ENCODE results near the gene SCAPER.
"Not testable (repeated sequence)": the region's sequence is repeated elsewhere in the genome, so short reads cannot be mapped to it uniquely, and the experiment has no call there.

SCAPER gene

DNA sequence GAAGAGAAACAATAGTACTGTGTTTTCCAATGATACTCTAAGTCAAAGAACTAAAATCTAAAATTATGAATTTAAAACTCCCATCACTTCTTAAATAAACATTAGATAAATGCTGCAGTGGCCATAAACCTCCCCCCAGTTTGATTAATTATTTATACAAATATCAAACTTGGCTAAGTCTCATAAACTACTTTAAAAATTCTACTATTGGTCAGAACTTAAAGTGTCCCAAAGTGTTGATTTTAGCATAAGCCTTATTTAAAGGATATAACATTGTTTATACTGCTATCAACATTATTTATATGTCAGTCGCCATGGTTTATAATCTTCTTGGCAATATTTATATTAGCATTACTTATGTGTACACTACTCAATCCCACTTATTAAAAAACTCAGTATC, 132.4 kb downstream of the SCAPER start:
- no peak for DNase-seq

GRCh38 chr15:76764004-76764403, 141.1 kb downstream of the SCAPER start:
- DNase-seq: no peak

DNA sequence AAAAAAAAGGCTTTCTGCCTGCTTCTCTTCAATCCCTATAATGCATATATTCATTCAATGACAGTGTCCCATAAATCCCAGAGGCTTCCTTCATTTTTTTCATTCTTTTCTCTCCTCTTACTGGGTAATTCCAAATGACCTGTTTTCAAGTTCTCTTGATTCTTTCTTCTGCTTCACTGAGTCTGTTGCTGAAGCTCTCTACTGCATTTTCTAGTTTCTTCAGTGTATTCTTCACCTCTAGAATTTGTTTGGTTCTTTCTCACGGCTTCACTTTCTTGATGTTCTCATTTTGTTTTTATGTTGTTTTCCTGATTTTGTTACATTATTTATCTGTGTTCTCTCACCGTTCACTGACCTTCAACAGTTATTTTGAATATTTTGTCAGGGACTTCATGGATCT, 141.6 kb downstream of the SCAPER start:
- DNase-seq: no peak

DNA sequence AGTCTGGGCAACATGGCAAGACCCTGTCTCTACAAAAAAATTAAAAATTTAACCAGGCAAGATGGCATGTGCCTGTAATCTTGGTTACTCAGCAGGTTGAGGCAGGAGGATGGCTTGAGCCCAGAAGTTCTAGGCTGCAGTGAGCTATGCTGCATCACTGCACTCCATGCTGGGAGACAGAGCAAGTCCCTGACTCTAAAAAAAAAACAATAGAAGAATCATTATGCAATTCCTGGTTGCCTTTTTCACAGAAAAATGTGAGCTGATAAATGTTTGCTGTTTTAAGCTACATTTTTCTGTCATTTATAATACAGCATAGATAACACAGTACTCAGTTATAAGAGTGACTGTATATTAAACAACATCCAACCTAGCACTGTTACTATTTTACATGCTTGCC, 148.8 kb downstream of the SCAPER start:
- no peak for DNase-seq

DNA sequence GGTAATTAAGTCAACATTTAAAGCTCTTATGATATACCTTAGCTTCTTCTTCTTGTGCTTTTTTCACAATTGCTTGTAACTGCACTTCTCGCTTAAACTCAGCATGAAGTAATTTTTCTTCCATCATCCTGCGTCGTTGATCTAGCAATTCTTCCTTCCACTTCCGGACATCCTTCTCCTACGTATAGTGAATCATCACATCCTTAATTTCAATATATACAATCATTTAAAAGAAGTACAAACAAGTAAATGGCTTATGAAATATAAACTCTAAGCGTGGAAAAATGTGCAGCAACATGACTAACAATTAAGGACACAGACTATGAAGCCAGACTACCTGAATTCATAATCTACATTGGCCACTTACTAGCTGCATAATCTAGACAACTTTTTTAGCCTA, 151.4 kb downstream of the SCAPER start:
- DNase-seq: no peak

- no peak for DNase-seq
Measured at GRCh38 chr15:76753131-76753530, 152.0 kb downstream of the SCAPER start.

GRCh38 chr15:76752549-76752948, 152.6 kb downstream of the SCAPER start:
- DNase-seq: no peak

DNA sequence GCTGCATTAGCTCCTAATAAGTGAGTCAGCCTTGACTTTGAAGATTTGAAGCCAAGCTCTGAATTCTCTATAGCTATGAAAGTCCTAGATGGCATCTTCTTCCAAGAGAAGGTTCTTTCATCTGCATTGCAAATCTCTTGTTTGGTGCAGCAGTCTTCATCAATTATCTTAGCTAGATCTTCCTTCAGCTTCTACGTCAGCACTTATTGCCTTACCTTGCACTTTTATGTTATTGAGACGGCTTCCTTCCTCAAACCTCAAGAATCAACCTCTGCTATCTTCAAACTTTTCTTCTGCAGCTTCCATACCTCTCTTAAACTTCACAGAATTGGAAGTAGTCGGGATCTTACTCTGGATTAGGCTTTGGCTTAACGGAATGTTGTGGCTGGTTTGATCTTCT, 167.6 kb downstream of the SCAPER start:
- DNase-seq: no peak

DNA sequence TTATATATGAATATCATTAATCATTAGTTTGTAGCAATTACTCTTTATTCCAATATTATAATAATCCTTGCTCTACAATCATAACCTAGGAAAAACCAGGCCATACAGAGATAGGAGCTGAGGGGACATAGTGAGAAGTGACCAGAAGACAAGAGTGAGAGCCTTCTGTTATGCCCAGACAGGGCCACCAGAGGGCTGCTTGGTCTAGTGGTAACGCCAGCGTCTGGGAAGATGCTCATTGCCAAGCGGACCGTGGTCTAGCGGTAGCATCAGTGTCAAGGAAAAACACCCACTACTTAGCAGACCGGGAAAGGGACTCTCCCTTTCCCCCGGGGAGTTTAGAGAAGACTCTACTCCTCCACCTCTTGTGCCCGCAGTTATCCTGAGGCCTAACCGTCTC, 172.8 kb downstream of the SCAPER start:
- not testable (repeated sequence) for DNase-seq

GRCh38 chr15:76730262-76730661, 174.9 kb downstream of the SCAPER start:
- no peak for DNase-seq

- no peak for DNase-seq
Measured at GRCh38 chr15:76718863-76719262, 186.3 kb downstream of the SCAPER start.

- no peak for DNase-seq
Measured at GRCh38 chr15:76714950-76715349, 190.2 kb downstream of the SCAPER start.

DNA sequence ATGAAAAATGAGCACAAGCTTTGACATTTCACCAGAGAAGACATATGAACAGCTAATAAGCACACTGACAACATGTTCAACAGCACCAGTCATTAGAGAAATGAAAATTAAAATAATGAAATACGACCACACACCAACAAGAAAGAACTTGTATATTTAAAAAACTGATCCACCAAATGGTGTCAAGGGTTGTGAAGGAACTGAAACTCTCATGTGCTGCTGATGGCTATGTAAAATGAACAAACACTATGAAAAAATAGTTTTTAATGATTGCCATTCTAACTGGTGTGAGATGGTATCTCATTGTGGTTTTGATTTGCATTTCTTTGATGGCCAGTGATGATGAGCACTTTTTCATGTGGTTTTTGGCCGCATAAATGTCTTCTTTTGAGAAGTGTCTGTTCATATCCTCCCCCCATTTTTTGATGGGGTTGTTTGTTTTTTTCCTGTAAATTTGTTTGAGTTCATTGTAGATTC, 193.8 kb downstream of the SCAPER start:
- no peak for DNase-seq

- DNase-seq: not testable (repeated sequence)
Measured at GRCh38 chr15:76704032-76704431, 201.1 kb downstream of the SCAPER start.

DNA sequence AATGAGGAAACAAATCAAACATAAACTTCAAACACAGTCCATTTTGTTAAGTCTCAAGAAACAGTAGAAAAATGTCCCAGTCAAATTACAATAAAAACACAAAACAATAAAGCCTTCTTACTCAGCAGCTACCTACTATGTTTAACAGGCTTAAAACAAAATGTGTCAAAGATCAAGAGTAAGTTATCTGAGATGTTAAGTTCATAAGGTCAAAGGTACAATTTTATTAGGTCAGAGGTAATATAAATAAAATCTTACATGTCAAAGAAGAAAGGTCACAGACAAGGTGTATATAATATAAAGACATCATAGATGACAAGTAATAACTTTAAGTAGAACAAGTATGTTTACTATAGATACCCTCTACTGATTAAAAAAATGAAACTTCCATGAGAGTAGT, 208.3 kb downstream of the SCAPER start:
- no peak for DNase-seq

DNA sequence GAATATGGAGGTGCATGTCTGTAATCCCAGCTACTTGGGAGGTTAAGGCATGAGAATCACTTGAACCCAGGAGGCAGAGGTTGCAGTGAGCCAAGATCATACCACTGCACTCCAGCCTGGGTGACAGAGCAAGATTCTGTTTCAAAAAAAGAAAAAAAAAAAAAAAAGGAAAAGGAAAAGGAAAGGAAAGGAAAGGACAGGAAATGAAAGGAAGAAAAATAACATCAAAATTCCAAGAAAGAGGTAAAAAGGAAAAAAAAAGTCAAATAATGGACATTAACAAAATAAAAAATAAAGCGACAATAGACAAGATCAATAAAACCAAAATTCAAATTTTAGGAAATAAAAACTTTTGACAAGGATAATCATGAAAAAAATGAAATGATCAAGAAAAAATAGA, 212.6 kb downstream of the SCAPER start:
- DNase-seq: not testable (repeated sequence)

DNA sequence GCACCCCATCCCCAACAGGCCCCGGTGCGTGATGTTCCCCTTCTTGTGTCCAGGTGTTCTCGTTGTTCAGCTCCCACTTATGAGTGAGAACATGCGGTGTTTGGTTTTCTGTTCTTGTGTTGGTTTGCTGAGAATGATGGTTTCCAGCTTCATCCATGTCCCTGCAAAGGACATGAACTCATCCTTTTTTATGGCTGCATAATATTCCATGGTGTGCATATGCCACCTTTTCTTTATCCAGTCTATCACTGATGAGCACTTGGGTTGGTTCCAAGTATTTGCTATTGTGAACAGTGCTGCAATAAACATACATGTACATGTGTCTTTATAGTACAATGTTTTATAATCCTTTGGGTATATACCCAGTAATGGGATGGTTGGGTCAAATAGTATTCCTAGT, 217.5 kb downstream of the SCAPER start:
- not testable (repeated sequence) for DNase-seq

DNA sequence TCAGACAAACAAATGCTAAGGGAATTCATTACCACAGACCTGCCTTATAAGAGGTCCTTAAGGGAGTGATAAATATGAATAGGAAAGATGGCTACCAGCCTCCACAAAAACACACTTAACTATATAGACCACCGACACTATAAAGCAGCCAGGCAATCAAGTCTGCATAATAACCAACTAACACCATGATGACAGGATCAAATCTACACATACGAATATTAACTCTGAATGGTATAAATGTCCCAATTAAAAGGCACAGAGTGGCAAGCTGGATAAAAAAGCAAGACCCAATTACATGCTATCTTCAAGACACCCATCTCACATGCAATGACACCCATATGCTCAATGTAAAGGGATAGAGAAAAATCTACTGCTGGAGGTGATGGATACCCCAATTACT, 221.1 kb downstream of the SCAPER start:
- DNase-seq: no peak

- DNase-seq: no peak
Measured at GRCh38 chr15:76682833-76683232, 222.3 kb downstream of the SCAPER start.

DNA sequence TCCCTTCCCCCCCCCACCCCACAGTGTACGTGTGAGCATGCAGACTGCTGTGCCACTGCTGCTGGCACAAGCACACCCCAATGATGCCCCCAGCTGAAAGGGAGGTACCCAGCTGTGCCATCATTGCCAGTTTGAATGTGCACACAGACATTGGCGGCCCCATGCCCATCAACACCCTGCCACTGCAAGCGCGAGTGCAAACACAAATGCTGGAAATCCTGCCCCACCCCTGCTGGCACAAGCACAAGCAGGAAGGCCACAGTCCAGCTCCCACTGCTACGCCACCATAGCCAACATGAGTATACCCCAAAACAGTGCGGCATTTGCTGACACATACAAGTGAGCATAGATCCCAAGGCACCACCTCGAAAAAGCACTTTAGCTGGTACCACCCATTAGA, 222.9 kb downstream of the SCAPER start:
- DNase-seq: no peak

DNA sequence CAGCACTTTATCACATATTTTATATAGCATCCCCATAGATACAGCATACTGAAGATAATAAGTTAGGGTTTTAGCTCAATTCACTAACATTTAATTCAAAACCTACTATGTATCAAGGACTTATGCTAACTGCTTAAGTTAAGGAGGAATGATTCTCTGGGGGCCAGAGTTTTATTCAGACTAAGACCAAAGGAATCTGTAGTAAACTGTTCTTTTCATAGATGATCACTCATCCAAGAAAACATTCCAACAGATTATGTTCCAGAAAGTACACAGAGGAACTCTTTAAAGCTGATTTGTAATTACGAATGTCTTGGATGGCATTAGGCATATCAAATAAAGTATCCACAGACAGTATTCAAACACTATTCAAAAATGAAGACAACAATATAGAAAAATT, 226.4 kb downstream of the SCAPER start:
- DNase-seq: no peak

- peak; percentile 48 for DNase-seq
Measured at GRCh38 chr15:76674883-76675282, 230.3 kb downstream of the SCAPER start.

GRCh38 chr15:76669521-76670207, 235.5 kb downstream of the SCAPER start:
- DNase-seq: no peak

- DNase-seq: no peak
Measured at GRCh38 chr15:76668900-76669299, 236.2 kb downstream of the SCAPER start.
